ENCODE data around the gene MRPL1.

Gene MRPL1

GRCh38 chr4:77862478-77863216, at the start of gene MRPL1:
MRPL1 (plus strand) TSS chr4:77862830; CDS start chr4:77862849, 19 bp downstream.
- peaks cover 62% of the 10 kb centered on the region for H3K4me1 Mint-ChIP-seq
- peak within 1 kb of the TSS; percentile 99 for H3K4me3 Mint-ChIP-seq
- no peaks in the 10 kb centered on the region for H3K9me3 Mint-ChIP-seq
- peak within 1 kb of the TSS; percentile 99 for H3K27ac Mint-ChIP-seq
- peaks cover 14% of the 10 kb centered on the region for H3K36me3 Mint-ChIP-seq
- no peaks in the 10 kb centered on the region for H3K27me3 Mint-ChIP-seq

GRCh38 chr4:77815636-77816035, 47.0 kb upstream of the MRPL1 start:
- Mint-ChIP-seq H3K36me3 (peaks cover 7% of the 10 kb centered on the region), H3K4me1 (peaks cover 71% of the 10 kb centered on the region), H3K4me3 (peak overlapping the region; percentile 73), H3K27ac (peak overlapping the region; percentile 85), H3K9me3 (no peaks in the 10 kb centered on the region), H3K27me3 (no peaks in the 10 kb centered on the region)

GRCh38 chr4:77816546-77816945, 46.1 kb upstream of the MRPL1 start:
- Mint-ChIP-seq H3K27me3 (no peaks in the 10 kb centered on the region), H3K4me3 (peak overlapping the region; percentile 74), H3K27ac (peak overlapping the region; percentile 70), H3K9me3 (no peaks in the 10 kb centered on the region), H3K36me3 (peaks cover 6% of the 10 kb centered on the region), H3K4me1 (peaks cover 71% of the 10 kb centered on the region)

DNA sequence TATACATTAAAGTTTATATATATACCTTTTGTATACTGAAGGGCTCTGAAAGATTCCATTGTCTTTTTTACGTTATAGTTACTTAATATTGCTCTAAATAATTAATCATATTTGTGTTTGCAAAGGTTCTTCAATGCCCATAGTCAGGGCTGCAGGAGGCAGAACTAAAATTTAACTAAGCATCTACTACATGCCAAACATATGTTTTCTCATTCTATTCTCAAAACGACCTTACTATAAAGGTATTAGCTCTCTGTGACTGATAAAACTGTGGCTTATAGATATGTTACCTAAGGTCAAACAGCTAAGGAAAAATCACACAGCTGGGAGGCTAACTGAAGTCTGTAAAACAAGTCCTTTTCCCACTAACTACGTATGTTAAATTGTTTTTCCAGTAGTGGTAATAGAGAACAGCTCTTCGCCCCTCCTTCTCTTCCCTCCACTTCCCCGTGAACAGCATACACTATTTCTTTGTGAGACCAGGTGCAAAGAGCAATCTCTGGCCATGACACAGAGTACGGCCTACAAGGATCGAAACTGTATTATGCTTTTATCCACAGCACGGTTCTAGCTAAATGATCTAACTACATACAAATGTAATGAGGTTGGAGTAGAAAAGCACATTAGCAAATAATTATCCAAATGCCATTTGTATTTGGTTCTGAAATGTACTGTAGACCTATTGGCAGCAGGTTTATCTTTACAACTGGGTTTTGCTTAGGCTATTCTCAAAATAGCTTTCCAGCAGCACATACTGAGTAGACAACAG, 45.1 kb upstream of the MRPL1 start:
- peak overlapping the region; percentile 96 for H3K27ac Mint-ChIP-seq
- H3K27me3 Mint-ChIP-seq = no peaks in the 10 kb centered on the region
- H3K9me3 Mint-ChIP-seq = no peaks in the 10 kb centered on the region
- peak overlapping the region; percentile 87 for H3K4me3 Mint-ChIP-seq
- H3K36me3 Mint-ChIP-seq = peaks cover 4% of the 10 kb centered on the region
- H3K4me1 Mint-ChIP-seq = peaks cover 72% of the 10 kb centered on the region

GRCh38 chr4:77818073-77818601, 44.5 kb upstream of the MRPL1 start:
- Mint-ChIP-seq H3K4me3 (peak overlapping the region; percentile 87), H3K36me3 (peaks cover 4% of the 10 kb centered on the region), H3K27me3 (no peaks in the 10 kb centered on the region), H3K9me3 (no peaks in the 10 kb centered on the region), H3K4me1 (peaks cover 72% of the 10 kb centered on the region), H3K27ac (peak overlapping the region; percentile 96)

DNA sequence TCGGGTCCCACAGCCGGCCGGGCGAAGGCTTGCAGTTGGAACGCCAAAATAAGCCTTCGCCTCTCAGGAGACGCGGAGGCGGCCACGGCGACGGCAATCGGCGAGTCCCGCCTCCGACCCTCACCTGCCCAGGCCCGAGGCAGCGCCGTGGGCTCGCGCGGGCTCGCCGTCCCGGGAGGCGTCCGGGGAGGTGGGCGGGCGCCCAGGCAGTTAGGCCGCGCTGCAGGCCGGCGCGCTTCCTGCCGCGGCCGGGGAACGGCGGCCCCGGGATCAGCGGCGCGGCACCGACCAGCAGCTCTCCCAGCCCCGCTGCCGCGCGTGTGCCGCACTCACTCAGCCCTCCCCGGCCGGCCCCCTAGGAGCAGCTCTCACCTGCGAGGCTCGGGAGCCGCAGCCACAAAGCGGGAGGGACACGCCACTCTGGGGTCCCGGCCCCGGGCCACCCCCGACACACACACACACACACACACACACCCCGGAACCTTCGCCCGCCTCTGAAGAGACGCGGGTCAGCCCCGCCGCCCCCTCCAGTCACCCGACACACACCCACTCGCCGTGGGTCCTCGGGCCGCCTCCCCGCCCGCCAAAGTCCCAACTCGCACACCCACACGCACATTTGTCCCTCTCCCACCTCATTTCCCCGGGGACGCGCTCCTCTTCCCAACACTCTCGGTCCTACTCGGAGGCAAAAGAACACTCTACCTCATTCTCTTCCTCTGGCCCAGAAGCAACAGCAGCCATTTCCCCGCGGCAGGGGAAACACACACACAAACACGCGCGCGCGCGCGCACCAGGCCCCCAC, 43.8 kb upstream of the MRPL1 start, which contains the start of gene CNOT6L:
Gene CNOT6L, minus strand, starts transcription at position 767 of the 802 bp plus-strand sequence. Its CDS starts 60 bp downstream, at position 707.
- no peaks in the 10 kb centered on the region for H3K27me3 Mint-ChIP-seq
- H3K27ac Mint-ChIP-seq = peak within 1 kb of the TSS; percentile 100
- H3K4me3 Mint-ChIP-seq = peak within 1 kb of the TSS; percentile 99

GRCh38 chr4:77819404-77819842, 43.2 kb upstream of the MRPL1 start:
- H3K4me1 Mint-ChIP-seq = peaks cover 60% of the 10 kb centered on the region

More for the DNA sequence above, 43.8 kb upstream of the MRPL1 start, which contains the start of gene CNOT6L:
- H3K36me3 Mint-ChIP-seq = peaks cover 4% of the 10 kb centered on the region
- H3K9me3 Mint-ChIP-seq = no peaks in the 10 kb centered on the region
- H3K4me1 Mint-ChIP-seq = peaks cover 66% of the 10 kb centered on the region

GRCh38 chr4:77819843-77820648, 42.6 kb upstream of the MRPL1 start:
- no peaks in the 10 kb centered on the region for H3K27me3 Mint-ChIP-seq
- H3K9me3 Mint-ChIP-seq = no peaks in the 10 kb centered on the region
- peaks cover 4% of the 10 kb centered on the region for H3K36me3 Mint-ChIP-seq
- peak overlapping the region; percentile 94 for H3K4me3 Mint-ChIP-seq
- peak overlapping the region; percentile 99 for H3K27ac Mint-ChIP-seq
- peaks cover 59% of the 10 kb centered on the region for H3K4me1 Mint-ChIP-seq

More at GRCh38 chr4:77819404-77819842, 43.2 kb upstream of the MRPL1 start:
- Mint-ChIP-seq H3K9me3 (no peaks in the 10 kb centered on the region), H3K36me3 (peaks cover 4% of the 10 kb centered on the region), H3K4me3 (peak overlapping the region; percentile 99), H3K27ac (peak overlapping the region; percentile 100), H3K27me3 (no peaks in the 10 kb centered on the region)

GRCh38 chr4:77820649-77821561, 41.7 kb upstream of the MRPL1 start:
- peak overlapping the region; percentile 99 for H3K27ac Mint-ChIP-seq
- peaks cover 4% of the 10 kb centered on the region for H3K36me3 Mint-ChIP-seq
- no peaks in the 10 kb centered on the region for H3K27me3 Mint-ChIP-seq
- peaks cover 59% of the 10 kb centered on the region for H3K4me1 Mint-ChIP-seq
- no peaks in the 10 kb centered on the region for H3K9me3 Mint-ChIP-seq
- H3K4me3 Mint-ChIP-seq = peak overlapping the region; percentile 94

DNA sequence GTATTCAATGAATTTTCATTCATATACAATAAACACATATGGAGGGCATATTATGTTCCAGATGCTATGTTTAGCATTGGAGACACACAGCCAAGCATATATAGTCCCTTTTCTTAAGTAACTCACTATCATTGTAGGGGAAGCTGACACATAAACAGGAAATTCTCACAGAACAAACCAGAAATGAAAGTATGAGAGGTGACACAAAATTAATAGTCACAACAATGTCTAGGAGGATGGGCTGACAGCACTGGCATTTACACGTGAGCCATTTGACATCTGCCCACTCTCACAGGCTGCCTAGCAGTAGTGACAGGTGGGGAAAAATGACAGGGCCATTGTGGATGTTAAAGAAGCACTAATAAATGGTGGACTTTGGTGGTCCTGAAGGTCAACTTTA, 40.9 kb upstream of the MRPL1 start:
- peaks cover 4% of the 10 kb centered on the region for H3K36me3 Mint-ChIP-seq
- peak overlapping the region; percentile 99 for H3K27ac Mint-ChIP-seq
- no peaks in the 10 kb centered on the region for H3K9me3 Mint-ChIP-seq
- peaks cover 60% of the 10 kb centered on the region for H3K4me1 Mint-ChIP-seq
- peak overlapping the region; percentile 94 for H3K4me3 Mint-ChIP-seq
- H3K27me3 Mint-ChIP-seq = no peaks in the 10 kb centered on the region

DNA sequence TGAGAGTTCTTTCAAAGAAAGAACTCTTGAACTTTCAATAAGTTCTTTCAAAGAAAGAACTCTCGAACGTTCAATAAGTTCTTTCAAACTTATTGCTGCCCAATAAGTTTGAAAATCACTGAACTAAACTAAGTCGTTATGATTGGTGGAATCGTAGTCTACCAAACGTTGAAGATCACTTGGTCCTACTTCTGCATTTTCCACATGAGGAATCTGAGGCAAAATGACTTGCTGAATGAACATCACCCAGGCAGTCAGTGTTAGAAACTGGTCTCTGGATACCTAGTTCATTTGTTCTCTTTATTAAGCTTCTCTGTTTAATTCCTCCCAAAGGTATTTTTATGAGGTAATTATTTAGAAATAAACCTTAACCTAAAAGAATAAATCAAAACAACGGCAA, 36.4 kb upstream of the MRPL1 start:
- Mint-ChIP-seq H3K27me3 (no peaks in the 10 kb centered on the region), H3K4me3 (no peak overlapping the region), H3K9me3 (no peaks in the 10 kb centered on the region), H3K4me1 (peaks cover 73% of the 10 kb centered on the region), H3K36me3 (no peaks in the 10 kb centered on the region), H3K27ac (peak overlapping the region; percentile 85)

GRCh38 chr4:77827343-77827742, 35.3 kb upstream of the MRPL1 start:
- peak overlapping the region; percentile 85 for H3K27ac Mint-ChIP-seq
- peaks cover 62% of the 10 kb centered on the region for H3K4me1 Mint-ChIP-seq
- H3K27me3 Mint-ChIP-seq = no peaks in the 10 kb centered on the region
- H3K4me3 Mint-ChIP-seq = peak overlapping the region; percentile 23
- H3K36me3 Mint-ChIP-seq = no peaks in the 10 kb centered on the region
- H3K9me3 Mint-ChIP-seq = no peaks in the 10 kb centered on the region

DNA sequence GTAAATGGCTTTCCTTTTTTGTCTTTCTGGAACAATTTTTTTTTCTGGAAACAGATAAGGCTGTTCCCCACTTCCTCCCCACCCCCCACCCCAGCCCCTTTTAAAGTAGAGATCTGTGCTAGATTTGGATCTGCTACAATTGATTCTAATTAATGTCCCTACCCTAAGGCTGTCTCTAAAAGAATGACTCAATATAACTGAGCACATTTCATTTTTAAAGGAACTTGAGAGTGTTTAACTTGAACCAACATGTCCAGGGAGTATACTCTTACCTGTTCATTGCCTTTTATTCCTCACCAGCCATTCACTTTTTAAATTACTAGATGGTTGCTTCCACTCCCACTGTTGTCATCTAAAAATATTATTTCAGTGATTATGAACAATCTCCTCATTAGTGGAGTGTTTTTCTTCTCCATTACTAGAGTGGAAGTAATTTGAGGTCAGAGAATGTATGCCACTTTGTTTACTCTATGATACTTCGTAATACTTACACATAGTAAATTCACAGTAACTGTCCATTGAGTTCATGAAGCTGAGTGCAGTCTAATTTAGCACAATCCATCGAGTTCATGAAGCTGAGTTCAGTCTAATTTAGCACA, 29.4 kb upstream of the MRPL1 start:
- no peak overlapping the region for H3K27ac Mint-ChIP-seq
- no peak overlapping the region for H3K4me3 Mint-ChIP-seq
- no peaks in the 10 kb centered on the region for H3K9me3 Mint-ChIP-seq
- no peaks in the 10 kb centered on the region for H3K27me3 Mint-ChIP-seq
- H3K36me3 Mint-ChIP-seq = no peaks in the 10 kb centered on the region
- peaks cover 21% of the 10 kb centered on the region for H3K4me1 Mint-ChIP-seq

Measured in activated naive CD4-positive, alpha-beta T cell treated with anti-CD3 and anti-CD28 coated beads, Interleukin-2, amount 50 U/mL, for 24 hours (primary cell).